ENCODE data around the gene MRPL34.

Gene MRPL34

DNA sequence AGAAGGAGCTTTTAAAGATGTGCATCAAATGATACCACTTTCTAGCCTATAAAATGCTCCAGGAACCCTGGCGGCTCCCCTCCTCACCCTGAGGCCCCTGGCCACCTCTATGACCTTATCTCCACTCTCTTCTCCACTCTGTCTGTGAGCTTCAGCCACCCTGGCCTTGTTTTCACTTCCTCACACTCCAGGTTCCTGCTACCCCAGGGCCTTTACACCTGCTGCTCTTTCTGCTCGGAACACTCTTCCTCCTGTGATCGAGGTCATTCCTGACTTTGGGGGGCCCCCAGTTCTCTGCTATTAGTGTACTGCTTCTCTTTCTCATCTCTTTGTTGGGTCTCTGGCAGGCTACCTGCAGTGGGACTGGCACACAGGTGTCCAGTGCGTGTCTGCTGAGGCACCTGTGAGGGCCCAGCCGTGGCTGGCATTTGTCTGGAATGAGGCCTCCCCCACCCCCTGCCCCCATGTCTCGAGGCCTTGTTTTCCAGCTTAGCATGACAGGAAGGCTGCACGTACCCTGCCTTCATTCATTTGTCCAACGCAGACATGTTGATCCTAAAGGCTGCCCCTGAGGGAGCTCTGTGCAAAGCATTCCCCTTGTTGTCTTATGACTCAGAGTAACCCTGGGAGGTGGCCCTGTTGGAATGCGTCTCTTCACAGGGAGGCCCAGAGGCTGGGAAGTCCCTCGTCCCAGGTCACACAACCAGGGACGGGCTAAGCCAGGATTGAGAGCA lies 6.0 kb downstream of the MRPL34 start:
- H3K4me3 Mint-ChIP-seq, result peak overlapping the region in 1 of 2 donors; percentile 23
- DNase-seq (no peak), ATAC-seq (replicated peaks) (no peak)
- peaks cover 26 to 49% of the 10 kb centered on the region in 2 donors for H3K4me1 Mint-ChIP-seq
- H3K36me3 Mint-ChIP-seq, result peaks cover 31 to 32% of the 10 kb centered on the region in 2 donors
- no peaks in the 10 kb centered on the region for H3K27me3 Mint-ChIP-seq
- no peak overlapping the region for H3K27ac Mint-ChIP-seq
- no peaks in the 10 kb centered on the region for H3K9me3 Mint-ChIP-seq

GRCh38 chr19:17312189-17313113 lies 6.8 kb downstream of the MRPL34 start:
- DNase-seq (no peak), ATAC-seq (replicated peaks) (no peak)
- no peak overlapping the region for H3K27ac Mint-ChIP-seq
- no peak overlapping the region for H3K4me3 Mint-ChIP-seq
- peaks cover 24 to 45% of the 10 kb centered on the region in 2 donors for H3K4me1 Mint-ChIP-seq
- no peaks in the 10 kb centered on the region for H3K9me3 Mint-ChIP-seq
- peaks cover 32 to 34% of the 10 kb centered on the region in 2 donors for H3K36me3 Mint-ChIP-seq
- H3K27me3 Mint-ChIP-seq, result no peaks in the 10 kb centered on the region

GRCh38 chr19:17314007-17314593 lies 8.4 kb downstream of the MRPL34 start:
- Mint-ChIP-seq H3K4me3 (no peak overlapping the region), H3K4me1 (peaks cover 18 to 34% of the 10 kb centered on the region in 2 donors), H3K9me3 (no peaks in the 10 kb centered on the region), H3K27me3 (no peaks in the 10 kb centered on the region), H3K36me3 (peaks cover 32 to 34% of the 10 kb centered on the region in 2 donors), H3K27ac (no peak overlapping the region)
- no peak for DNase-seq
- ATAC-seq (replicated peaks), result no peak

GRCh38 chr19:17318966-17319365 lies 13.3 kb downstream of the MRPL34 start:
- H3K4me3 Mint-ChIP-seq, result no peak overlapping the region
- ATAC-seq (replicated peaks), result no peak
- no peaks in the 10 kb centered on the region for H3K9me3 Mint-ChIP-seq
- peaks cover 39 to 41% of the 10 kb centered on the region in 2 donors for H3K36me3 Mint-ChIP-seq
- peaks cover 5 to 21% of the 10 kb centered on the region in 2 donors for H3K4me1 Mint-ChIP-seq
- no peak for DNase-seq
- H3K27ac Mint-ChIP-seq, result no peak overlapping the region
- H3K27me3 Mint-ChIP-seq, result no peaks in the 10 kb centered on the region

- peaks cover 34 to 35% of the 10 kb centered on the region in 2 donors for H3K36me3 Mint-ChIP-seq
Measured at GRCh38 chr19:17319473-17320238, 14.0 kb downstream of the MRPL34 start.

DNA sequence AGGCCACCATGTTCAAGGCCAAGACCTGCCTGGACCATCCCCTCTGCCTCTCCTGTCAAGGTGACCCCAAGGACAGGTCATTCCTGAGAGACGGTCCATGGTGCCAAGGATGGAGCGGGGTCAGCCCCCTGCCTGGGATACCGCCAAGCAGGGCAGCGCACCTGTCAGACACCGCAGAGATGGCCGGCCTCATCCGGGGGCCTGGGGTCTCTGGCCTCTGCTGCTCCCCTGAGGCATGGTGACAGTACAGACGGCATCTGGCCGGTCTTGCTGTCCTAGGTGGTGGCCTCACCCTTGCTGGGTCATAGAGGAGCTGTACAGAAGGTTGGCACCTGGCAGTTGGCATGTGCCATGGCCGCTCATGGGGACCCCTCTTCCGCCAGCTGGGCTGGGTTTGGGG lies 14.8 kb downstream of the MRPL34 start:
- H3K36me3 Mint-ChIP-seq, result peaks cover 34 to 35% of the 10 kb centered on the region in 2 donors
- no peaks in the 10 kb centered on the region for H3K9me3 Mint-ChIP-seq
- H3K4me3 Mint-ChIP-seq, result no peak overlapping the region
- no peak for ATAC-seq (replicated peaks)
- DNase-seq, result no peak
- H3K4me1 Mint-ChIP-seq, result peaks cover 5 to 21% of the 10 kb centered on the region in 2 donors
- H3K27me3 Mint-ChIP-seq, result no peaks in the 10 kb centered on the region
- peak overlapping the region; percentile 20 for H3K27ac Mint-ChIP-seq

More at GRCh38 chr19:17319473-17320238, 14.0 kb downstream of the MRPL34 start:
- H3K27ac Mint-ChIP-seq, result peak overlapping the region; percentile 20
- DNase-seq, result no peak
- H3K4me3 Mint-ChIP-seq, result no peak overlapping the region
- H3K9me3 Mint-ChIP-seq, result no peaks in the 10 kb centered on the region
- H3K27me3 Mint-ChIP-seq, result no peaks in the 10 kb centered on the region
- ATAC-seq (replicated peaks), result no peak
- peaks cover 5 to 21% of the 10 kb centered on the region in 2 donors for H3K4me1 Mint-ChIP-seq

GRCh38 chr19:17321655-17322489 lies 16.2 kb downstream of the MRPL34 start:
- peaks cover 22 to 27% of the 10 kb centered on the region in 2 donors for H3K36me3 Mint-ChIP-seq
- no peak for ATAC-seq (replicated peaks)
- H3K4me3 Mint-ChIP-seq, result no peak overlapping the region
- no peak for DNase-seq
- no peak overlapping the region for H3K27ac Mint-ChIP-seq
- no peaks in the 10 kb centered on the region for H3K27me3 Mint-ChIP-seq
- H3K4me1 Mint-ChIP-seq, result peaks cover 2 to 13% of the 10 kb centered on the region in 2 donors
- H3K9me3 Mint-ChIP-seq, result no peaks in the 10 kb centered on the region

DNA sequence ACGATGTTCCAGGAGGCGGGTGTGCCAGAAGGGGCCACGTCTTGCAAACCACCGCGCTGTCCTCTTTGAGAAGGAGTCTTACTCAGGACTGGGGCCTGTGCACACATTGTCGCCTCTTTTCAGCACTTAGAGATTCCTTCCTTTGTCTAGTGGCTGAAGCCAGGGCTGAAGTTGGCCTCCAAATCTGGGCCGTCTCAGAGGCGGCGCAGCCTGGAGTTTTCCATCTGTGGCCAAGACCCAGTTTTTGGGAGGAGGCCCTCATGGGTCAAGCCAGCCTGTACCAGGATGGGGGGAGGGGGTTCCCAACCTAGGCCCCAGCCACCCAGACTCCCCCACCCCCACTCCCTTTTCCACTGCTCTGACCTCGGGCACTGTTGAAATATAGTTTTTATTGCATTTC lies 17.2 kb downstream of the MRPL34 start:
- peaks cover 3 to 14% of the 10 kb centered on the region in 2 donors for H3K4me1 Mint-ChIP-seq
- no peak for DNase-seq
- no peak overlapping the region for H3K4me3 Mint-ChIP-seq
- H3K27ac Mint-ChIP-seq, result no peak overlapping the region
- H3K9me3 Mint-ChIP-seq, result no peaks in the 10 kb centered on the region
- H3K36me3 Mint-ChIP-seq, result peaks cover 21 to 27% of the 10 kb centered on the region in 2 donors
- no peak for ATAC-seq (replicated peaks)
- H3K27me3 Mint-ChIP-seq, result no peaks in the 10 kb centered on the region

DNA sequence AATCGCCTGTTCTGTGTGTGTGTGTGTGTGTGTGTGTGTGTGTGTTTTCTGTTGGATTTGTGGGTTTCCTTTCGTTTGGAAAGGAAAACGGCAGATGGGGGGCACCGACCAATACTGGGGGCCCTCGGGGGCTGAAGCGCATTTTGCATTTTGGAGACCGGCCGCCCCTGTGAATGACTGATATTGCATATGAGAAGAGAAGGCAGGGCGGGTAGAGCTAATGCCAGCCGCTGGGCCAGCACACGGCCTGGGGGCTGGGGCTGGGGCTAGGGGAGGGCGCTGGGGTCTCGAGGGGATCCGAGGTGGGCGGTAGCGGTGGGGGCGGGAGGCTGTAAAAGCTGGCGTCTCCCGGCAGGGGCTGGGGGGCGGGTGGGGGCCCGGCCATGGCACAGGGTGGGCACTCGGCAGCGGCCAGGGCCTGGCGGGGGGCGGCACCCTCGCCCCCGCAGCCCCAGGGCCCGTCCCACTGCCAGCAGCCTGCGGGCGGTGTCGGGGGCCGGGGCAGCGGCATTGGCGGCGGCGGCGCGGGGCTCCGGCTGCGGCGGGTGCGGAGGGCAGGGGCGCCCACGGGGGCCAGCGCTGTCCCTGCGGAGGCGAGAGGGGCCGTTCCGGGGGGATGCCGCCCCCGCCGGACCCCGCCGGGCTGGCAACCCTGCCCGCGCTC lies 17.8 kb downstream of the MRPL34 start:
- Mint-ChIP-seq H3K4me1 (peaks cover 3 to 18% of the 10 kb centered on the region in 2 donors), H3K27ac (peak overlapping the region; percentile 42), H3K36me3 (peaks cover 21 to 27% of the 10 kb centered on the region in 2 donors), H3K27me3 (no peaks in the 10 kb centered on the region), H3K9me3 (no peaks in the 10 kb centered on the region), H3K4me3 (peak overlapping the region; percentile 48 to 75)
- ATAC-seq (replicated peaks) (peak; percentile 3 to 8), DNase-seq (no peak)

DNA sequence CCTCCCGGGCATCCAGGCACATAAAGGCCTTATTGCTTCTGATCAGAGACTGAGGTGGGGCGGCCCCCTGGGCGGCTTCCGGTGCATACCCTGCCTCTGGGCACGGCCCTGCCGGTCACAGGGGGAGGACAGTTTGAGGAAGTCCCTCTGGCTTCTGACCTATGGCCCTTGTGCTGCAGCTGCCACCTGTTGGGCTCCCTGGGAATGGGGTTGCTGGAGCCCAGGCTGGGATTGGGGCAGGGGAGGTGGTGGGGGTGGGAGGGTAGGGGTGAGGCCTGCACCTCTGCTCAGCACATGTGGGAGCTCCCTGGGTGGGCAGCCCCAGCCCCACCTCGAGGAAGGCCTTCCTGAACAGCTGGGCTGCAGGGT lies 18.3 kb downstream of the MRPL34 start:
- peak; percentile 44 to 56 for ATAC-seq (replicated peaks)
- Mint-ChIP-seq H3K4me3 (peak overlapping the region; percentile 52 to 62), H3K27ac (no peak overlapping the region), H3K36me3 (peaks cover 21 to 27% of the 10 kb centered on the region in 2 donors), H3K4me1 (peaks cover 4 to 23% of the 10 kb centered on the region in 2 donors), H3K27me3 (no peaks in the 10 kb centered on the region), H3K9me3 (no peaks in the 10 kb centered on the region)
- no peak for DNase-seq

DNA sequence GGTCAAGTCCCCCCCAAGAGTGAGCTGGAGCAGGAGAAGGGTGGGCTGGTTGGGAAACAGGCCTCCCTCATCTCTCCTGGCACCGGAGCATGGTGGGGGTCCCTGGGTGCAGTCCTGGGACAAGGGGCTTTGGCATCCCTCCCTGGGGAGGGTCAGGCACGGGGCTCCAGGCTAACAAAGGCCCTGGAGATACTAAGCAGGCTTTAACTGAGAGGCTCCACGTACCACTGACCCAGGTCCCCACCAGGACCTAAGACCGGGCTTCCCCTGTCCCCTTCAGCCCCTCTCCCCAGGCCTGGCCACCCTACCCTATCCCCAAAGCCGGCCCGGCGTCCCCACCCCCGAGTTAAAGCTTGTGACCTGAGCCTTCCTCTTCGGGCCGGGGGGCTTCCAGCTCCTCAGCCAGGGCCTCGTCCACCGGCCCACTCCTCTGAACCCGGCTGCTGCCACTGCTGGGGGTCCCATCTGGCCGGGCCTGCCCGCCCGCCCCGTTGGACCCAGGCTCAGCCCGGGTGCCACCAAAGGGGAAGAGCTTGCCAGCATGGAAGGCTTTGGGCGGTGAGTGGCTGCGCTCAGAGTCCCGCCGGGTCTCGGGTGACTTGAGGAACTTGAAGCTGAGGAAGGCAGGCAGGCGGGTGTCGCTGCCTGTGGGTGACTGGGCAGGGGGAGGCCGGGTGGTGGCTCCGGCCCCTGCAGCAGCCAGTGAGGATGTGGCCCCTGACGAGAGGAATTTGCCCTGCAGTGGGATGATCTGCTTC lies 18.9 kb downstream of the MRPL34 start:
- DNase-seq (no peak), ATAC-seq (replicated peaks) (no peak)
- H3K4me3 Mint-ChIP-seq, result no peak overlapping the region
- peaks cover 7 to 29% of the 10 kb centered on the region in 2 donors for H3K4me1 Mint-ChIP-seq
- H3K36me3 Mint-ChIP-seq, result peaks cover 21 to 26% of the 10 kb centered on the region in 2 donors
- no peaks in the 10 kb centered on the region for H3K27me3 Mint-ChIP-seq
- H3K27ac Mint-ChIP-seq, result no peak overlapping the region
- H3K9me3 Mint-ChIP-seq, result no peaks in the 10 kb centered on the region

DNA sequence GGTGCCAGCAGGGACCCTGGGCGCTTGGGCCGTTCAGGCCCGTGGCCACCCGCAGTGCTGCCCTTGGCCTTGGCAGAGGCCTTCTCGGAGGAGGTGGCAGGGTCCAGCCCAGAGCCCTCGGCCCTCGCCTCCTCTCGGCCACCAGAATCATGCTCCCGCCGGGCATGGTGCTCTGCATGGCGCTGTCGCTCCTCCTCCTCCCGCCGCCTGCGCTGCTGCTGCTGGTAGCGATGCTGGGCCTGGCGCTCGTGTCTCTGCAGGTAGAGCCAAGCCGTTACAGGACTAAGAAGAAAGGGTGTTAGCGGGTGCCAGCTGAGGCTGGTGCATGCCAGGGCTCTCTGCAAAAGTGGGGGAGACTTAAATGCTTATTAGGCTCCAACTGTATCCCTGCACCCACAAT lies 19.5 kb downstream of the MRPL34 start:
- DNase-seq (no peak), ATAC-seq (replicated peaks) (no peak)
- Mint-ChIP-seq H3K27ac (no peak overlapping the region), H3K9me3 (no peaks in the 10 kb centered on the region), H3K4me3 (no peak overlapping the region), H3K27me3 (peaks cover 0 to 4% of the 10 kb centered on the region in 2 donors), H3K36me3 (peaks cover 16 to 20% of the 10 kb centered on the region in 2 donors), H3K4me1 (peaks cover 12 to 34% of the 10 kb centered on the region in 2 donors)

All from stimulated activated naive B cell treated with anti-CD40 and anti-IgM and Interleukin-4, amounts not matched to agents 10 μg/mL and 1 μg/mL and 100 μg/mL, for 72 hours (primary cell).